ENCODE data around the gene PSORS1C1. TPM values are rescaled to one million over a fixed set of nuclear protein-coding genes. Genes with fewer than 3 reads are reported as not detected.
A peak's percentile ranks its signal among the peaks of the same experiment; 100 is the strongest.
"Not testable (repeated sequence)": the region's sequence is repeated elsewhere in the genome, so short reads cannot be mapped to it uniquely, and the experiment has no call there.

The PSORS1C1 gene
- polyA plus RNA-seq, 3 donors = 0.36 TPM; not detected in 2

- peak; percentile 99 for DNase-seq
These were observed 43.7 kb downstream of the PSORS1C1 start, which contains the start of gene TCF19 for GRCh38 chr6:31158140-31158862. Gene TCF19, plus strand, starts transcription at chr6:31158589. Its CDS starts 881 bp downstream, at chr6:31159470.

GRCh38 chr6:31158863-31159855 lies 44.6 kb downstream of the PSORS1C1 start:
- DNase-seq = no peak

- no peak for DNase-seq
These were observed 46.9 kb downstream of the PSORS1C1 start for GRCh38 chr6:31161216-31162126.

- DNase-seq = no peak
These were observed 48.0 kb downstream of the PSORS1C1 start for GRCh38 chr6:31162463-31163165.

GRCh38 chr6:31163922-31164321 lies 49.3 kb downstream of the PSORS1C1 start:
- no peak for DNase-seq

GRCh38 chr6:31164475-31165063 lies 50.0 kb downstream of the PSORS1C1 start:
- not testable (repeated sequence) for DNase-seq

GRCh38 chr6:31165064-31165832 lies 50.6 kb downstream of the PSORS1C1 start:
- not testable (repeated sequence) for DNase-seq

GRCh38 chr6:31165986-31166385 lies 51.4 kb downstream of the PSORS1C1 start:
- DNase-seq = no peak

GRCh38 chr6:31168606-31169005 lies 54.0 kb downstream of the PSORS1C1 start:
- DNase-seq = no peak

GRCh38 chr6:31169123-31169857 lies 54.7 kb downstream of the PSORS1C1 start:
- DNase-seq = no peak

GRCh38 chr6:31169858-31170599 lies 55.4 kb downstream of the PSORS1C1 start:
- not testable (repeated sequence) for DNase-seq

GRCh38 chr6:31170600-31170881 lies 55.9 kb downstream of the PSORS1C1 start, which contains the start of gene POU5F1:
Gene POU5F1, minus strand, starts transcription at chr6:31170682. Its CDS starts 62 bp downstream, at chr6:31170620.
- no peak for DNase-seq

GRCh38 chr6:31170987-31171671 lies 56.5 kb downstream of the PSORS1C1 start:
- no peak for DNase-seq

GRCh38 chr6:31171931-31172905 lies 57.6 kb downstream of the PSORS1C1 start:
- no peak for DNase-seq

GRCh38 chr6:31172973-31173384 lies 58.4 kb downstream of the PSORS1C1 start:
- no peak for DNase-seq

- no peak for DNase-seq
These were observed 58.8 kb downstream of the PSORS1C1 start for GRCh38 chr6:31173406-31173805.

Data from renal pelvis (tissue), 4 donors.